ENCODE data around the gene TNKS2. TPM values are rescaled to one million over a fixed set of nuclear protein-coding genes. Genes with fewer than 3 reads are reported as not detected.

TNKS2 gene
- polyA plus RNA-seq, 1 of the 3 experiments (the other 2 are of a cell fraction) = 12.5 TPM

DNA sequence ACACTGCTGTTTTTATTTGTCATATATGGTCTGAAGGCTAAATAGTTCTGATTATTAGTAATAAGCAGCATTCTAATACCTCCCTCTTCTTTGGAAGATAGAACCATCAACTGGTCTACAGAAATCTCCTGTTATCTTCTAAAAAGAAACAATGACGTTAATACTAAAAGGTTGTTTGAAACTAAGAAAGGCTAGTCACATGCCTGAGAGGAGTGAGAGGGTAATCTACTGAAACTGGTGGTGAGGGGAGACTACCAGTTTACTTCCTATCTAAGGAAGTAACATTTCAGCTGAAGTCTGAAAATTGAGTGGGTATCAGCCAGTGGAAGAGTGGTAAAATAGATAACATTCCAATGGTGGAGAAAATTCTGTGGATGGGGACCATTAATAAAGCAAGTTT lies 62.7 kb downstream of the TNKS2 start:
- Histone ChIP-seq H3K9ac (no peak overlapping the region), H3F3A (replicated peaks; ENCODE audit: insufficient read depth) (peaks cover 5% of the 10 kb centered on the region), H3K27ac (ENCODE audit: low read depth in 2 of 2, low read length in 1 of 2) (no peak overlapping the region), H2AFZ (ENCODE audit: low read depth) (no peak overlapping the region), H3K27me3 (ENCODE audit: insufficient read depth) (no peaks in the 10 kb centered on the region), H3K4me2 (no peak overlapping the region), H3K36me3 (replicated peaks in 1 of 2; ENCODE audit: control insufficient read depth in 1 of 2, insufficient read depth in 2 of 2, low read length in 1 of 2) (peaks cover 94 to 95% of the 10 kb centered on the region in 2 experiments), H3K4me3 (ENCODE audit: low read depth in 2 of 2, low read length in 1 of 2) (no peak overlapping the region), H3K79me2 (ENCODE audit: insufficient read depth) (no peaks in the 10 kb centered on the region), H3K9me3 (no peaks in the 10 kb centered on the region), H4K20me1 (ENCODE audit: insufficient read depth) (no peaks in the 10 kb centered on the region), H3K4me1 (ENCODE audit: control insufficient read depth in 1 of 2, insufficient read depth in 2 of 2, low read depth in 1 of 2, low read length in 1 of 2) (no peaks in the 10 kb centered on the region; a peak in 1 of 4 replicates), H3K9me2 (no peaks in the 10 kb centered on the region)
- TF ChIP-seq EZH2phosphoT487 (IDR thresholded peaks at IDR 0.05; ENCODE audit: borderline replicate concordance, low read depth) (no peak), MEF2A (IDR thresholded peaks at IDR 0.05; ENCODE audit: borderline replicate concordance, low read depth) (no peak), GABPA (IDR thresholded peaks at IDR 0.05; ENCODE audit: low read depth) (no peak), RFX5 (IDR thresholded peaks at IDR 0.05; ENCODE audit: low read length) (no peak), SIN3A (IDR thresholded peaks at IDR 0.05; ENCODE audit: borderline replicate concordance, low read depth, low read length) (no peak), FOXJ3 (CRISPR knock-in tag; IDR thresholded peaks at IDR 0.05) (no peak), YY1 (IDR thresholded peaks at IDR 0.05; ENCODE audit: low read depth) (no peak), RCOR1 (IDR thresholded peaks at IDR 0.05; ENCODE audit: low read length) (no peak), TEAD4 (IDR thresholded peaks at IDR 0.05; ENCODE audit: borderline replicate concordance, insufficient read depth) (no peak), TAF1 (IDR thresholded peaks at IDR 0.05; ENCODE audit: borderline replicate concordance, low read depth, low read length) (no peak), RXRA (IDR thresholded peaks at IDR 0.05; ENCODE audit: borderline replicate concordance, low read depth) (no peak), NRF1 (IDR thresholded peaks at IDR 0.05; ENCODE audit: low read depth, low read length) (no peak)
- TF ChIP-seq, protein P1, sequence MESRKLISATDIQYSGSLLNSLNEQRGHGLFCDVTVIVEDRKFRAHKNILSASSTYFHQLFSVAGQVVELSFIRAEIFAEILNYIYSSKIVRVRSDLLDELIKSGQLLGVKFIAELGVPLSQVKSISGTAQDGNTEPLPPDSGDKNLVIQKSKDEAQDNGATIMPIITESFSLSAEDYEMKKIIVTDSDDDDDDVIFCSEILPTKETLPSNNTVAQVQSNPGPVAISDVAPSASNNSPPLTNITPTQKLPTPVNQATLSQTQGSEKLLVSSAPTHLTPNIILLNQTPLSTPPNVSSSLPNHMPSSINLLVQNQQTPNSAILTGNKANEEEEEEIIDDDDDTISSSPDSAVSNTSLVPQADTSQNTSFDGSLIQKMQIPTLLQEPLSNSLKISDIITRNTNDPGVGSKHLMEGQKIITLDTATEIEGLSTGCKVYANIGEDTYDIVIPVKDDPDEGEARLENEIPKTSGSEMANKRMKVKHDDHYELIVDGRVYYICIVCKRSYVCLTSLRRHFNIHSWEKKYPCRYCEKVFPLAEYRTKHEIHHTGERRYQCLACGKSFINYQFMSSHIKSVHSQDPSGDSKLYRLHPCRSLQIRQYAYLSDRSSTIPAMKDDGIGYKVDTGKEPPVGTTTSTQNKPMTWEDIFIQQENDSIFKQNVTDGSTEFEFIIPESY (IDR thresholded peaks at IDR 0.05; ENCODE audit: borderline replicate concordance, low read depth) = no peak
- TF ChIP-seq, protein P2, sequence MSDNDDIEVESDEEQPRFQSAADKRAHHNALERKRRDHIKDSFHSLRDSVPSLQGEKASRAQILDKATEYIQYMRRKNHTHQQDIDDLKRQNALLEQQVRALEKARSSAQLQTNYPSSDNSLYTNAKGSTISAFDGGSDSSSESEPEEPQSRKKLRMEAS (IDR thresholded peaks at IDR 0.05; ENCODE audit: low read depth) = no peak
- TF ChIP-seq, protein P3, sequence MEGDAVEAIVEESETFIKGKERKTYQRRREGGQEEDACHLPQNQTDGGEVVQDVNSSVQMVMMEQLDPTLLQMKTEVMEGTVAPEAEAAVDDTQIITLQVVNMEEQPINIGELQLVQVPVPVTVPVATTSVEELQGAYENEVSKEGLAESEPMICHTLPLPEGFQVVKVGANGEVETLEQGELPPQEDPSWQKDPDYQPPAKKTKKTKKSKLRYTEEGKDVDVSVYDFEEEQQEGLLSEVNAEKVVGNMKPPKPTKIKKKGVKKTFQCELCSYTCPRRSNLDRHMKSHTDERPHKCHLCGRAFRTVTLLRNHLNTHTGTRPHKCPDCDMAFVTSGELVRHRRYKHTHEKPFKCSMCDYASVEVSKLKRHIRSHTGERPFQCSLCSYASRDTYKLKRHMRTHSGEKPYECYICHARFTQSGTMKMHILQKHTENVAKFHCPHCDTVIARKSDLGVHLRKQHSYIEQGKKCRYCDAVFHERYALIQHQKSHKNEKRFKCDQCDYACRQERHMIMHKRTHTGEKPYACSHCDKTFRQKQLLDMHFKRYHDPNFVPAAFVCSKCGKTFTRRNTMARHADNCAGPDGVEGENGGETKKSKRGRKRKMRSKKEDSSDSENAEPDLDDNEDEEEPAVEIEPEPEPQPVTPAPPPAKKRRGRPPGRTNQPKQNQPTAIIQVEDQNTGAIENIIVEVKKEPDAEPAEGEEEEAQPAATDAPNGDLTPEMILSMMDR (IDR thresholded peaks at IDR 0.05) = no peak
- TF ChIP-seq, protein P4, sequence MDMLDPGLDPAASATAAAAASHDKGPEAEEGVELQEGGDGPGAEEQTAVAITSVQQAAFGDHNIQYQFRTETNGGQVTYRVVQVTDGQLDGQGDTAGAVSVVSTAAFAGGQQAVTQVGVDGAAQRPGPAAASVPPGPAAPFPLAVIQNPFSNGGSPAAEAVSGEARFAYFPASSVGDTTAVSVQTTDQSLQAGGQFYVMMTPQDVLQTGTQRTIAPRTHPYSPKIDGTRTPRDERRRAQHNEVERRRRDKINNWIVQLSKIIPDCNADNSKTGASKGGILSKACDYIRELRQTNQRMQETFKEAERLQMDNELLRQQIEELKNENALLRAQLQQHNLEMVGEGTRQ (IDR thresholded peaks at IDR 0.05; ENCODE audit: borderline replicate concordance, low read depth, low read length) = no peak
- TF ChIP-seq, protein P5, sequence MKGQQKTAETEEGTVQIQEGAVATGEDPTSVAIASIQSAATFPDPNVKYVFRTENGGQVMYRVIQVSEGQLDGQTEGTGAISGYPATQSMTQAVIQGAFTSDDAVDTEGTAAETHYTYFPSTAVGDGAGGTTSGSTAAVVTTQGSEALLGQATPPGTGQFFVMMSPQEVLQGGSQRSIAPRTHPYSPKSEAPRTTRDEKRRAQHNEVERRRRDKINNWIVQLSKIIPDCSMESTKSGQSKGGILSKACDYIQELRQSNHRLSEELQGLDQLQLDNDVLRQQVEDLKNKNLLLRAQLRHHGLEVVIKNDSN (IDR thresholded peaks at IDR 0.05; ENCODE audit: borderline replicate concordance, low read depth) = no peak
- ChIA-PET CTCF (no interaction called here), POLR2A (no interaction called here)
- no peak for DNase-seq
- 94% methylated on average over 1 of the region's 1 CpG for WGBS (ENCODE audit: low lambda C conversion rate)
